Naive B cell (primary cell): ENCODE data around the gene SDHAF2. TPM values are rescaled to one million over a fixed set of nuclear protein-coding genes. Genes with fewer than 3 reads are reported as not detected.
"Not testable (repeated sequence)": the region's sequence is repeated elsewhere in the genome, so short reads cannot be mapped to it uniquely, and the experiment has no call there.

Experiments
- ATAC-seq, 2 donors: fragments of 150-1000 bp; cut with Tn5 transposase; 2 replicates each; pipeline ENCODE4 v1.10.0; 2021; ENCODE audit warnings: low read depth in 2 of 2, mild to moderate bottlenecking in 2 of 2, moderate library complexity in 2 of 2
- DNase-seq: peaks from one replicate; pipeline ENCODE4 v3.0.0; 2022
- H3K27ac Mint-ChIP-seq, 6 donors: one replicate each; pipeline ENCODE4 v1.8.0; 2020 to 2022; ENCODE audit warnings: mild to moderate bottlenecking in 6 of 6, mixed read lengths in 6 of 6, moderate library complexity in 5 of 6, inconsistent platforms in 2 of 6
- H3K27me3 Mint-ChIP-seq, 3 donors: one replicate each; pipeline ENCODE4 v1.8.0; 2021 to 2022; ENCODE audit warnings: mixed read lengths in 3 of 3, mild to moderate bottlenecking in 1 of 3
- H3K36me3 Mint-ChIP-seq, 2 donors: one replicate each; pipeline ENCODE4 v1.8.0; 2020 to 2022; ENCODE audit warnings: mixed read lengths in 2 of 2, inconsistent platforms in 1 of 2, mild to moderate bottlenecking in 1 of 2
- H3K4me1 Mint-ChIP-seq, 3 donors: one replicate each; pipeline ENCODE4 v1.8.0; 2020 to 2022; ENCODE audit warnings: mixed read lengths in 3 of 3, inconsistent platforms in 1 of 3, mild to moderate bottlenecking in 1 of 3, moderate library complexity in 1 of 3
- H3K4me3 Mint-ChIP-seq, 8 donors: one replicate each; pipeline ENCODE4 v1.8.0; 2020 to 2022; ENCODE audit warnings: mild to moderate bottlenecking in 8 of 8, mixed read lengths in 8 of 8, moderate library complexity in 8 of 8, inconsistent platforms in 2 of 8
- H3K9me3 Mint-ChIP-seq, 7 donors: one replicate each; pipeline ENCODE4 v1.8.0; 2020 to 2022; ENCODE audit warnings: mixed read lengths in 7 of 7, mild to moderate bottlenecking in 5 of 7, inconsistent platforms in 2 of 7, moderate library complexity in 1 of 7
- polyA plus RNA-seq, 6 donors: library from polyadenylated mRNA; unstranded; fragments of 300-500 nt; fragmentation: Illumina TruSeq; gene quantifications; one replicate each; pipeline ENCODE4 v1.2.3, GENCODE V29; 2021; ENCODE audit warnings: low read depth in 6 of 6

SDHAF2 gene
- 10 to 100 TPM; 65.7 to 83.3 (median 79.1) TPM for polyA plus RNA-seq

- H3K36me3 Mint-ChIP-seq: peaks cover 0 to 10% of the 10 kb centered on the region in 2 donors
Measured at GRCh38 chr11:61429691-61430582, at the start of gene SDHAF2, which contains the start of gene CPSF7. TSS of gene SDHAF2 (plus strand) at chr11:61430124. CDS start at chr11:61430147, 23 bp downstream. TSS of gene CPSF7 (minus strand) at chr11:61429975. CDS start at chr11:61429235, 740 bp downstream.

DNA sequence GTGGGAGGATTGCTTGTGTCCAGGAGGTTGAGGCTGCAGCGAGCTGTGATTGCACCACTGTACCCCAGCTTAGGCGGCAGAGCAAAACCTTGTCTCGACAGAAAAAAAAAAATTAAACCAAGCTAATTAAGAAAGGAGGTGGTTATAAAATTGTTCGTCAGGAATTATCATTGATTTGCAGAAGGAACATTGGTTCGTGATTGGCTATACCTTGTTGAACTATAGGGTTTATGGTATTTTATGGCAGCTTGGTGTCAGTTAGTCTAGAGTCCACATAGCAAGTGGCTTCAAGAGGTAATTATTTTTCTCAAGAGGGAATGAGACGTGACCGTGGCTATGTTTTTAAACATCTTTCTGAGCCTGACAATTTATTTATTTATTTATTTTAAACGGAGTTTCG, 49.0 kb upstream of the SDHAF2 start:
- Mint-ChIP-seq H3K9me3 (no peaks in the 10 kb centered on the region), H3K27me3 (no peaks in the 10 kb centered on the region), H3K4me3 (no peak overlapping the region), H3K36me3 (no peaks in the 10 kb centered on the region), H3K4me1 (peaks cover 9 to 16% (median 10%) of the 10 kb centered on the region in 3 donors), H3K27ac (no peak overlapping the region)
- no peak for ATAC-seq
- no peak for DNase-seq

More at GRCh38 chr11:61429691-61430582, at the start of gene SDHAF2, which contains the start of gene CPSF7:
- Mint-ChIP-seq H3K27ac (peak within 1 kb of the TSS; percentile 99 to 100 (median 100)), H3K4me3 (peak within 1 kb of the TSS; percentile 93 to 99 (median 98)), H3K4me1 (peaks cover 29 to 70% (median 45%) of the 10 kb centered on the region in 3 donors), H3K27me3 (no peaks in the 10 kb centered on the region), H3K9me3 (no peaks in the 10 kb centered on the region)
- peak; percentile 99 for DNase-seq
- ATAC-seq: peak; percentile 85 to 87

- not testable (repeated sequence) for H3K27me3 Mint-ChIP-seq, H3K4me3 Mint-ChIP-seq, ATAC-seq, DNase-seq, H3K36me3 Mint-ChIP-seq, H3K9me3 Mint-ChIP-seq, H3K27ac Mint-ChIP-seq
- H3K4me1 Mint-ChIP-seq: peaks cover 9 to 17% (median 11%) of the 10 kb centered on the region in 3 donors
Measured at GRCh38 chr11:61383859-61384258, 46.1 kb upstream of the SDHAF2 start.

- H3K4me1 Mint-ChIP-seq: peaks cover 9 to 17% (median 11%) of the 10 kb centered on the region in 3 donors
- ATAC-seq (no peak), DNase-seq (no peak)
- no peak overlapping the region for H3K4me3 Mint-ChIP-seq
- no peaks in the 10 kb centered on the region for H3K27me3 Mint-ChIP-seq
- peak overlapping the region in 1 of 6 donors; percentile 20 for H3K27ac Mint-ChIP-seq
- H3K36me3 Mint-ChIP-seq: no peaks in the 10 kb centered on the region
- no peaks in the 10 kb centered on the region for H3K9me3 Mint-ChIP-seq
Measured at GRCh38 chr11:61384271-61385242, 45.4 kb upstream of the SDHAF2 start.

DNA sequence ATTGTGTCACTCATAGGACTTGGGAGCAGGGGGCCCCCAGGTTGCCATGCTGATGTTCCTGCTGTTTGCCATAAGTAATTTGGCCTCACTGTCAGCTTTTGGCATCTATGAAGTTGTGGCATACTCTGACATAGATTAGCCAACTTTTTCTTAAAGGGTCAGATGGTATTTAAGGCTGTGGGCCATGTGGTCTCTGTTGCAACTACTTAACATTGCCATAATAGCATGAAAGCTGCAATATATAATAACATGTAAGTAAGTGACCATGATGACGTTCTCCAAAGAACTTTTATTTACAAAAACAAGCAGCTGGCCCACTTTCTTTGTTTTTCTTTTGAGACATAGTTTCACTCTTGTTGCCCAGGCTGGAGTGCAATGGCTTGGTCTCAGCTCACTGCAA, 39.8 kb upstream of the SDHAF2 start:
- Mint-ChIP-seq H3K36me3 (no peaks in the 10 kb centered on the region), H3K27ac (peak overlapping the region in 1 of 6 donors; percentile 62), H3K27me3 (no peaks in the 10 kb centered on the region), H3K9me3 (no peaks in the 10 kb centered on the region), H3K4me1 (peaks cover 29 to 35% (median 32%) of the 10 kb centered on the region in 3 donors), H3K4me3 (peak overlapping the region in 4 of 8 donors; percentile 33 to 43 (median 40))
- no peak for ATAC-seq
- no peak for DNase-seq

DNA sequence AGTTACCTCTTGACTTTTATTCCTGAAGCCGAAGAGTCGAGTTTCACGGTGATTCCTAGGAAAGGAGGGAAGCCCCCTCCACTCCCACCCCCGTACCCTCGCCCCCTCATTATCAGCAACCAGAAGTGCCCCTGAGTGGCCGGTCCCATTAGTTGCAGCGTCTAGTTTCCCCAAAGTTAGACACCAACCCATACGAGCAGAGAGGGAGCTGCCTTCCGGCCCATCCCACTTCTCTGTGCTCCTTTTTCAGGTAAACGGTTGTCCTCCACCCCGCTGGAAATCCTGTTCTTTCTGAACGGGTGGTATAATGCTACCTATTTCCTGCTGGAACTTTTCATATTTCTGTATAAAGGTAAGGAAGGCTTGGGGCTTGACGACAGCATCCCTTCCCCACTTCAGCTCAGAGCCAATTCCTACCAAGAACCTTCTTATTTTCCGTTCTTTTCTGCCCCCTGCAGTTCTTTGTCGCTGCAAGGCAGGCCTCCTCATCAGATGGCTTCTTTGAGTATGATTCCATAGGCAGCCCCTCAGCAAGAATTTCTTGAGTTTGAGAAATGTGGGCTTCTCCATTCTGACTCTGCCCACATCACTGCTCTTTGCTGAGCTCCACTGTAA, 36.8 kb upstream of the SDHAF2 start:
- peaks cover 22 to 27% (median 25%) of the 10 kb centered on the region in 3 donors for H3K4me1 Mint-ChIP-seq
- peak; percentile 52 to 58 for ATAC-seq
- no peaks in the 10 kb centered on the region for H3K9me3 Mint-ChIP-seq
- H3K36me3 Mint-ChIP-seq: peaks cover 0 to 6% of the 10 kb centered on the region in 2 donors
- H3K4me3 Mint-ChIP-seq: peak overlapping the region; percentile 90 to 99 (median 97)
- no peaks in the 10 kb centered on the region for H3K27me3 Mint-ChIP-seq
- peak overlapping the region; percentile 88 to 98 (median 96) for H3K27ac Mint-ChIP-seq
- DNase-seq: peak; percentile 24

- DNase-seq (no peak), ATAC-seq (no peak)
- H3K9me3 Mint-ChIP-seq: no peaks in the 10 kb centered on the region
- no peak overlapping the region for H3K4me3 Mint-ChIP-seq
- H3K27me3 Mint-ChIP-seq: no peaks in the 10 kb centered on the region
- H3K4me1 Mint-ChIP-seq: peaks cover 0 to 3% (median 0%) of the 10 kb centered on the region in 3 donors
- peaks cover 0 to 20% of the 10 kb centered on the region in 2 donors for H3K36me3 Mint-ChIP-seq
- peak overlapping the region in 4 of 6 donors; percentile 15 to 70 (median 60) for H3K27ac Mint-ChIP-seq
Measured at GRCh38 chr11:61401173-61401572, 28.8 kb upstream of the SDHAF2 start.

DNA sequence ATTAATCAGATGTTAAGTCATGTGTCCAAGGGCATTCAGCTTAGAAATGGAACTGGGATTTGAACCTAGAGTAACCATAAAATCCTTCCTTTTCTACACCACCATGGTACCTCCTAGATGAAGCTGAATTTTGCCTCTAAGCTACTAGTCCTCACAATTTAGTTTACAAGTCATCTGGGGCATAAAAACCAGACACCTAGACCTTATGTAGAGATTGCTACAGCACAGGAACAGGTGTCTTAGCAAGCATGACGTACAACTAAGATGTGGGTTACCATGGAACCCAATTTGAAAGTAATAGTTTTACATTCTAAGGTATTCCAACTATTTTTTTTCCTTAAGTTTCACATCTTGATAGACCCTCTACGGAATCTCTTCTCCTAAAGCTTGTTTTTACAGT, 28.4 kb upstream of the SDHAF2 start:
- Mint-ChIP-seq H3K27me3 (no peaks in the 10 kb centered on the region), H3K36me3 (peaks cover 0 to 20% of the 10 kb centered on the region in 2 donors)

GRCh38 chr11:61403658-61404057, 26.3 kb upstream of the SDHAF2 start:
- H3K4me1 Mint-ChIP-seq: peaks cover 0 to 3% (median 2%) of the 10 kb centered on the region in 3 donors
- no peaks in the 10 kb centered on the region for H3K27me3 Mint-ChIP-seq
- no peaks in the 10 kb centered on the region for H3K9me3 Mint-ChIP-seq
- H3K36me3 Mint-ChIP-seq: peaks cover 0 to 15% of the 10 kb centered on the region in 2 donors
- ATAC-seq: no peak
- peak overlapping the region in 1 of 6 donors; percentile 80 for H3K27ac Mint-ChIP-seq
- DNase-seq: no peak
- H3K4me3 Mint-ChIP-seq: no peak overlapping the region

More for the DNA sequence above, 28.4 kb upstream of the SDHAF2 start:
- no peaks in the 10 kb centered on the region for H3K9me3 Mint-ChIP-seq
- ATAC-seq (no peak), DNase-seq (no peak)
- H3K27ac Mint-ChIP-seq: peak overlapping the region in 3 of 6 donors; percentile 29 to 92 (median 64)
- H3K4me3 Mint-ChIP-seq: no peak overlapping the region
- H3K4me1 Mint-ChIP-seq: peaks cover 0 to 3% (median 0%) of the 10 kb centered on the region in 3 donors

GRCh38 chr11:61404103-61404502, 25.8 kb upstream of the SDHAF2 start:
- Mint-ChIP-seq H3K27ac (peak overlapping the region in 3 of 6 donors; percentile 44 to 80 (median 58)), H3K9me3 (no peaks in the 10 kb centered on the region), H3K4me3 (no peak overlapping the region), H3K27me3 (no peaks in the 10 kb centered on the region), H3K4me1 (peaks cover 0 to 3% (median 2%) of the 10 kb centered on the region in 3 donors), H3K36me3 (peaks cover 0 to 11% of the 10 kb centered on the region in 2 donors)
- ATAC-seq (no peak), DNase-seq (no peak)

DNA sequence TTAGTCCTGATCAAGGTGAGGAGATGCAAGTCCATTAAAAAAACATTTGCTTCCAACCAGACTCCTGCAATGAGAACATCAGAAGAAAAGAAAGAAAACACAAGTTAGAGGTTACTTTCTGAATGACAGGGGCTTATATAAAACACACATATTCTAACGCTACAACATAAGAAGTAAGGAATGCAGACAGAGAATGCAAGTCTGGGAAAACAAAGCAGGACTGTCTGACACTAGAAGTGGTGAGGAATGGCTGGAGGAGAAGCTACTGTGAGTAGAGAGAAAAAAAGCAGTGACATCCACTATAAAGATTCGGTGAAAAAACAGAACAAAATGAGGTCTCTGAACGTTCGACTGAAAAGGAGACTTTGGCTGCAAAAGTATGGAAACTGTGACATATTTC, 25.3 kb upstream of the SDHAF2 start:
- DNase-seq (no peak), ATAC-seq (no peak)
- H3K27ac Mint-ChIP-seq: peak overlapping the region in 4 of 6 donors; percentile 22 to 85 (median 74)
- peaks cover 0 to 3% (median 2%) of the 10 kb centered on the region in 3 donors for H3K4me1 Mint-ChIP-seq
- no peaks in the 10 kb centered on the region for H3K27me3 Mint-ChIP-seq
- H3K36me3 Mint-ChIP-seq: peaks cover 0 to 11% of the 10 kb centered on the region in 2 donors
- no peaks in the 10 kb centered on the region for H3K9me3 Mint-ChIP-seq
- peak overlapping the region in 1 of 8 donors; percentile 0 for H3K4me3 Mint-ChIP-seq

DNA sequence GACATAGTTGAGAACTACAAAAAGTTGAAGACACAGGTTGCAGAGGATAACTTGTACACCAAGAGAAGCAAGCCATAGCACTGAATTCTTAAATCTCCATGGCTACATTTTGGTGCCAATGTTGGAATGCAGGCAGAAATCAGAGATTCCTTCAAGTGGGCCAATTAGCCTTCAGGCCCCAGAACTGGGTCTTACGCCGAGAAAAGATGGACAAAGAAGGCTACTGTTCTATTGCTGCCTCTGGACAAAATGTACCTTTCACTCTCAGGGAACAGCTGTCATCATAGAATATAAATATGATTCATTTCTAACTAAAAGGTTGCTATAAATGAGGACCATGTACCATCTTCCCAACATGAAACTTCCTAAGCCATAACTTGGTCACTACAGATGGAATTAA, 23.9 kb upstream of the SDHAF2 start:
- ATAC-seq (no peak), DNase-seq (no peak)
- peaks cover 0 to 3% (median 2%) of the 10 kb centered on the region in 3 donors for H3K4me1 Mint-ChIP-seq
- H3K9me3 Mint-ChIP-seq: no peaks in the 10 kb centered on the region
- H3K27me3 Mint-ChIP-seq: no peaks in the 10 kb centered on the region
- H3K4me3 Mint-ChIP-seq: no peak overlapping the region
- H3K27ac Mint-ChIP-seq: peak overlapping the region in 1 of 6 donors; percentile 69
- H3K36me3 Mint-ChIP-seq: peaks cover 5 to 14% of the 10 kb centered on the region in 2 donors
